ENCODE results near the gene OXNAD1. TPM values are rescaled to one million over a fixed set of nuclear protein-coding genes. Genes with fewer than 3 reads are reported as not detected.

Gene OXNAD1
- total RNA-seq, 1 experiment from 2014 or later = 18.5 TPM

DNA sequence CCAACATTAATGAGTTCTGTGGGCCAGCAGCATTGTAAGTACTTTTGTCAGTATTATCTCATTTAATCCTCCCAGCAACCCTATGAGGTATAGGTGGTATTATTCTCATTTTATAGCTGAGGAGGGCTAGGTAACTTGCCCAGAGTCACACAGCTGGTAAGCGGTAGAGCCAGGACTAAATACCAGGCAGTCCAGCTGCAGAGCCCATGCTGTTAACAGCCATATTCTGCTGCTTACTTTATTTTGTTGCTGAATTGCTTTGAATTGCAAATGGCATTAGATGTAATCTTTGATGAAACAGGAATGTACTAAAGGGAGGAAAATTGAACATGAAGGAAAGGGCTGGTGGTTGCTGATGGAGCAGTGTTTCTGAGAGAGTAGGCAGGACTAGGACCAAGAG is 19.6 kb downstream of the OXNAD1 start:
- CTCF ChIA-PET = no interaction called here
- peaks cover 5% of the 10 kb centered on the region; the same call in 1 of the 2 replicates for H4K20me1 ChIP-seq (ENCODE audit: insufficient read depth)

DNA sequence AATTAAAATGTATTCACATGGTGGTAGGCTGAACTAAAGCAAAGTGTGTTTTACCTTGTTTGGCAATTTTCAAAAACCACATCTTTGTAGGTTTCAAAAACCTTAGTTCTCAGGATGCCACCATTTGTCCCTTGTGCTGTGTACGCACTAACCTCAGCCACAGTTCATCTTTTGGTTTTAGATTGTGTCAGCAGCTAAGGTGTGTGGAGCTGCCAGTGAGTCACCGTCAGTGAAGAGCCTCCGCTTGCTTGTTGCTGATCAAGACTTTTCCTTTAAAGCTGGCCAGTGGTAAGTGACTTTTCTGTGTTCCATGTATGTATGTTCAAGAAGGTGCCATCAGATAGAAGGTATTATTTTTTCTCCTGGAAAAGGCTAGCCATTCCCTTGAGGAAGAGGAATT is 21.1 kb downstream of the OXNAD1 start:
- no peaks in the 10 kb centered on the region for H3K36me3 ChIP-seq (ENCODE audit: low read depth)
- no peaks in the 10 kb centered on the region for H3K9me3 ChIP-seq (ENCODE audit: insufficient read depth, low read depth)
- H4K20me1 ChIP-seq (ENCODE audit: insufficient read depth) = peaks cover 4% of the 10 kb centered on the region; the same call in 1 of the 2 replicates
- CTCF ChIA-PET = no interaction called here
- no TSS peak for BruUV-seq (replicated peaks)
- no peaks in the 10 kb centered on the region for H3K79me2 ChIP-seq (ENCODE audit: low read depth)
- no peaks in the 10 kb centered on the region for H3F3A ChIP-seq (ENCODE audit: insufficient read depth, low read depth)
- DNase-seq = no peak
- TF ChIP-seq EZH2 (IDR thresholded peaks at IDR 0.05; ENCODE audit: low read depth) = no peak
- TF ChIP-seq, protein P1, sequence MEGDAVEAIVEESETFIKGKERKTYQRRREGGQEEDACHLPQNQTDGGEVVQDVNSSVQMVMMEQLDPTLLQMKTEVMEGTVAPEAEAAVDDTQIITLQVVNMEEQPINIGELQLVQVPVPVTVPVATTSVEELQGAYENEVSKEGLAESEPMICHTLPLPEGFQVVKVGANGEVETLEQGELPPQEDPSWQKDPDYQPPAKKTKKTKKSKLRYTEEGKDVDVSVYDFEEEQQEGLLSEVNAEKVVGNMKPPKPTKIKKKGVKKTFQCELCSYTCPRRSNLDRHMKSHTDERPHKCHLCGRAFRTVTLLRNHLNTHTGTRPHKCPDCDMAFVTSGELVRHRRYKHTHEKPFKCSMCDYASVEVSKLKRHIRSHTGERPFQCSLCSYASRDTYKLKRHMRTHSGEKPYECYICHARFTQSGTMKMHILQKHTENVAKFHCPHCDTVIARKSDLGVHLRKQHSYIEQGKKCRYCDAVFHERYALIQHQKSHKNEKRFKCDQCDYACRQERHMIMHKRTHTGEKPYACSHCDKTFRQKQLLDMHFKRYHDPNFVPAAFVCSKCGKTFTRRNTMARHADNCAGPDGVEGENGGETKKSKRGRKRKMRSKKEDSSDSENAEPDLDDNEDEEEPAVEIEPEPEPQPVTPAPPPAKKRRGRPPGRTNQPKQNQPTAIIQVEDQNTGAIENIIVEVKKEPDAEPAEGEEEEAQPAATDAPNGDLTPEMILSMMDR (conservative IDR thresholded peaks at IDR 0.05) = no peak
- intact Hi-C loops (cut with micrococcal nuclease; ENCODE audit: unreplicated experiment) = no loop called here
- no peaks in the 10 kb centered on the region for H3K27me3 ChIP-seq (ENCODE audit: insufficient read depth, low read depth)
- no peak overlapping the region for H3K27ac ChIP-seq
- H3K4me1 ChIP-seq (replicated peaks; ENCODE audit: insufficient read depth) = no peaks in the 10 kb centered on the region
- no peak overlapping the region for H3K4me3 ChIP-seq
- no peaks in the 10 kb centered on the region for H3K9me2 ChIP-seq (ENCODE audit: insufficient read depth)
- H3K4me2 ChIP-seq = no peak overlapping the region
- POLR2A ChIA-PET (ENCODE audit: unreplicated experiment) = no interaction called here
- H2AFZ ChIP-seq = no peak overlapping the region

More for the DNA sequence above, 19.6 kb downstream of the OXNAD1 start:
- Histone ChIP-seq H2AFZ (no peak overlapping the region), H3K4me2 (no peak overlapping the region), H3K27me3 (ENCODE audit: insufficient read depth, low read depth) (no peaks in the 10 kb centered on the region), H3F3A (ENCODE audit: insufficient read depth, low read depth) (no peaks in the 10 kb centered on the region), H3K36me3 (ENCODE audit: low read depth) (no peaks in the 10 kb centered on the region), H3K4me3 (no peak overlapping the region), H3K4me1 (replicated peaks; ENCODE audit: insufficient read depth) (no peaks in the 10 kb centered on the region), H3K9me3 (ENCODE audit: insufficient read depth, low read depth) (no peaks in the 10 kb centered on the region), H3K9me2 (ENCODE audit: insufficient read depth) (no peaks in the 10 kb centered on the region), H3K79me2 (ENCODE audit: low read depth) (no peaks in the 10 kb centered on the region), H3K27ac (no peak overlapping the region)
- TF ChIP-seq EZH2 (IDR thresholded peaks at IDR 0.05; ENCODE audit: low read depth) = no peak
- TF ChIP-seq, protein P1 (conservative IDR thresholded peaks at IDR 0.05) = no peak
- intact Hi-C loops (cut with micrococcal nuclease; ENCODE audit: unreplicated experiment) = no loop called here
- DNase-seq = no peak
- BruUV-seq (replicated peaks) = no TSS peak
- POLR2A ChIA-PET (ENCODE audit: unreplicated experiment) = no interaction called here

DNA sequence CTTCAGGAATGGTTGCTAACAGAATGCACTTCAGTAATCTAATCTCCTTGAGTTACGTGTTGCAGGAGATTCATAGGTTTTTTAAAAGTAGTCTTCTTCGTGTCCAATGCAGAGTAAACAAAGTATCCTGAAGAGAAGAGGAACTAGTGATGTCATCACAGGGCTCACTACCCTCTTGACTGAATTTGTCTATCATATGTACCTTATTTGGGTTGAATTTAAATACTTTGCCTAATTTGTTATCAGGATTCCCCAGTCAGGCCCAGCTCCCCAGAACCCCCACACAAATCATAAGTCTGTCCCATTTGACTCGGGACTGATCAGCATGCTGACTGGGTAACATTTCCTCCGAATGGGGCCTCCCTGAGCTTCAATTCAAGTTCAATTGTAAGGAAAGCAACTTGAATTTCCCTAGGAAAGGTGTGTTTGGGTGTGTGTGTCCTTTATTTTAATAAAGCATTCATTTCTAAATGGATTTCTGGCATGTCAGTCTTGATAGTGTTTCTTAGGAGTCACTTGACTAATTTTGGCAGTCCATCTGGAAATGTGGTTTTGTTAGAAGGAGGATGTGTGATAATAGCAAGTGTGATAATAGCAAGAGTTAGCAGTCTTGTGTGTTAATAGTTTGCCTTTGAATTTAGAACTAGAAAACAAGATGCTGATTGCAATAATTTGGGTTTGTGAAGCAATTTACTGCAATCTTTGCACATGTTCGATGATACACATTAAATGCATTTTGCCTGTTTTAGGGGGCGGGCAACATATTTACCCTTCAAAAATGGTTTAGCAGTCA is 21.9 kb downstream of the OXNAD1 start:
- ChIA-PET POLR2A (ENCODE audit: unreplicated experiment) (no interaction called here), CTCF (no interaction called here)
- no peaks in the 10 kb centered on the region for H3K4me1 ChIP-seq (replicated peaks; ENCODE audit: insufficient read depth)
- H2AFZ ChIP-seq = no peak overlapping the region
- H3K27ac ChIP-seq = no peak overlapping the region
- DNase-seq = no peak
- no TSS peak for BruUV-seq (replicated peaks)
- TF ChIP-seq, protein P1 (conservative IDR thresholded peaks at IDR 0.05) = no peak
- no peak for TF ChIP-seq EZH2 (IDR thresholded peaks at IDR 0.05; ENCODE audit: low read depth)
- no peaks in the 10 kb centered on the region for H3F3A ChIP-seq (ENCODE audit: insufficient read depth, low read depth)
- peaks cover 7% of the 10 kb centered on the region; the same call in 1 of the 2 replicates for H4K20me1 ChIP-seq (ENCODE audit: insufficient read depth)
- no peaks in the 10 kb centered on the region for H3K27me3 ChIP-seq (ENCODE audit: insufficient read depth, low read depth)
- H3K9me3 ChIP-seq (ENCODE audit: insufficient read depth, low read depth) = no peaks in the 10 kb centered on the region
- intact Hi-C loops (cut with micrococcal nuclease; ENCODE audit: unreplicated experiment) = no loop called here
- no peaks in the 10 kb centered on the region for H3K9me2 ChIP-seq (ENCODE audit: insufficient read depth)
- 0 out of 2 replicates have a peak, but pooled peaks cover 4% of the 10 kb centered on the region for H3K79me2 ChIP-seq (ENCODE audit: low read depth)
- H3K36me3 ChIP-seq (ENCODE audit: low read depth) = no peaks in the 10 kb centered on the region
- H3K4me2 ChIP-seq = no peak overlapping the region
- no peak overlapping the region for H3K4me3 ChIP-seq
